Adrenal gland (tissue), 5 donors: ENCODE measurements around the gene CNTD1.
A peak's percentile ranks its signal among the peaks of the same experiment; 100 is the strongest.

ENCODE experiments used
- POLR2A ChIP-seq, 2 donors: fragments of 450-650 bp; IDR thresholded peaks; one replicate each; pipeline ENCODE4 v1.6.1; 2017; ENCODE audit warnings: antibody characterized with exemption in 2 of 2, mild to moderate bottlenecking in 2 of 2, moderate library complexity in 1 of 2
- TF ChIP-seq, protein P1 (sequence below), 6 experiments: fragments of 450-650 bp in 4 of 6; fragments of 200-600 bp in 2 of 6; sonication (generic) in 1 of 6; IDR thresholded peaks; 1 replicate in 5 of 6; 2 replicates in 1 of 6; pipeline versions ENCODE4 v1.5.1 to v1.8.0; 2016 to 2021; ENCODE audit warnings: antibody characterized with exemption in 6 of 6, mild to moderate bottlenecking in 2 of 6, moderate library complexity in 1 of 6
- donor health status: DM: no; HTN: no; CAD: no.

DNA sequence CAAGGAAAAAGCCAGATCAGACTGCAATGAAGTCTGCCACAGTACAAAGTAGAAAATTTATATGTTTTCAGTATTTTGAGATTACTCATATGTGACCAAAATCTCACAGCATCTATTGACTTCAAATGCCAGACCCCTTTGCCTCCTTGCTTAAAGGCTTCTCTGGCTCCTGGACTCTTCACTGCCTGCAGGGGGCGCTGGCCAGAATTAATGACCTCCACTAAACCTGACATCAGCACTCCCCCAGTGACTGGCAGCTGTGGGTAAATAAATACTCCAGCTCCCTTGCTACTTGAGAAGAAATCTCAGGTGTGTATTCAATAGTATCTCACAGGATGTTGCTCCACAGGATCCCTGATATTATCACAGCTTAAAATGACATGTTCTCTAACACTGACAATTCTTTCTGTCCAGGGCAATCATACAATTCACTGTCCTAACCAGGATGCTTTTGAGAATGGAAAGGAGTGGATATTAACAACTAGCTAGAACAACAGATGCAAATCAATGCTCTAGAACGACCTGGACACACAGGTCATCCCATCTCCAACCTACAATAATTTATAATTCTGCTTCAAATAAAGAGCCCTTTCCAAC lies 21.4 kb downstream of the CNTD1 start:
- no peak for TF ChIP-seq POLR2A (IDR thresholded peaks at IDR 0.05)
- TF ChIP-seq, protein P1, sequence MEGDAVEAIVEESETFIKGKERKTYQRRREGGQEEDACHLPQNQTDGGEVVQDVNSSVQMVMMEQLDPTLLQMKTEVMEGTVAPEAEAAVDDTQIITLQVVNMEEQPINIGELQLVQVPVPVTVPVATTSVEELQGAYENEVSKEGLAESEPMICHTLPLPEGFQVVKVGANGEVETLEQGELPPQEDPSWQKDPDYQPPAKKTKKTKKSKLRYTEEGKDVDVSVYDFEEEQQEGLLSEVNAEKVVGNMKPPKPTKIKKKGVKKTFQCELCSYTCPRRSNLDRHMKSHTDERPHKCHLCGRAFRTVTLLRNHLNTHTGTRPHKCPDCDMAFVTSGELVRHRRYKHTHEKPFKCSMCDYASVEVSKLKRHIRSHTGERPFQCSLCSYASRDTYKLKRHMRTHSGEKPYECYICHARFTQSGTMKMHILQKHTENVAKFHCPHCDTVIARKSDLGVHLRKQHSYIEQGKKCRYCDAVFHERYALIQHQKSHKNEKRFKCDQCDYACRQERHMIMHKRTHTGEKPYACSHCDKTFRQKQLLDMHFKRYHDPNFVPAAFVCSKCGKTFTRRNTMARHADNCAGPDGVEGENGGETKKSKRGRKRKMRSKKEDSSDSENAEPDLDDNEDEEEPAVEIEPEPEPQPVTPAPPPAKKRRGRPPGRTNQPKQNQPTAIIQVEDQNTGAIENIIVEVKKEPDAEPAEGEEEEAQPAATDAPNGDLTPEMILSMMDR (IDR thresholded peaks at IDR 0.05) = peak; percentile 16 to 57 (median 38)
